Activated CD4-positive, CD25-positive, alpha-beta regulatory T cell treated with anti-CD3 and anti-CD28 coated beads, Interleukin-2, amount 50 U/mL, for 72 hours (primary cell): ENCODE results near the gene CLEC1B.
"Not testable (repeated sequence)": the region's sequence is repeated elsewhere in the genome, so short reads cannot be mapped to it uniquely, and the experiment has no call there.

Experiments used
- DNase-seq: peaks from one replicate; pipeline ENCODE4 v3.0.0; 2021

Gene CLEC1B

DNA sequence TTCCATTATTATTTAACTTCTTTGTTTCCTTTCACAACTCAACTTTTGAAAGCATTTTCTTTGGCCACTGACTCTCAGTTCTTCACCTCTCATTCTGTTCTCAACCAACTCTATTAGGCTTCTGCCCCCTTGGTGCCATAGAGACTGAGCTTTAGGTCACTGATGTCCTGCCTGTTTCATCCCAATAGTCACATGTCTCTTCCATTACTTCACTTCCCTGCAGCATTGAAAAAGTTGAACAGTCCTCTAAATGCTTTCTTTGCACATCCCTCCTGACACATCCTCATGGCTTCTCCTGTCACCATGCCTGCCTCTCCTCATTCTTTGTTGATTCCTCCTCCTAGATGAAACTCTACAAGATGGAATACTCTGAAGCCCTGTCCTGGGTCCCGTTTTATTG is 25.0 kb downstream of the CLEC1B start:
- no peak for DNase-seq

- no peak for DNase-seq
These were observed 27.7 kb downstream of the CLEC1B start, which contains the start of gene CLEC12A for GRCh38 chr12:9971181-9971580. TSS of gene CLEC12A (plus strand) at chr12:9971409. CDS start at chr12:9971597, 188 bp downstream.

GRCh38 chr12:9969673-9970072 is 29.2 kb downstream of the CLEC1B start:
- DNase-seq: no peak

- no peak for DNase-seq
These were observed 37.0 kb downstream of the CLEC1B start for GRCh38 chr12:9961901-9962300.

DNA sequence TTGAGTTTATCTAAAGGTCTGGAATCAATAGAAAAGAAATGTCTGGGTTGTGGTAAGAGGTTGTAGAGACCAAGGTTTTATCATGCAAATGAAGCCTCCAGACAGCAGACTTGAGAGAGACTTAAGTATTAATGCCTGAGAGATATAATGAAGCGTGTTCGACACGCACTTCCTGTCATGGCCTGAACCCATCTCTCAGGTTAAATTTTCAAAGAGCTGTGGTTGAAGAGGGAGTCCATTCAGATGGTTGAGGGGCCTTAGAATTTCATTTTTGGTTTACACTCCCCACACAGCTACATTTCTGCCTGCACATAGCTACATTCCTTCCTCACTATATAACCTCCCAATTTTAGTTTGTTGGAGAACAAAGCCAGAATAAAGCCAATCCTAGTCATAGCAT is 37.8 kb downstream of the CLEC1B start:
- DNase-seq: no peak

DNA sequence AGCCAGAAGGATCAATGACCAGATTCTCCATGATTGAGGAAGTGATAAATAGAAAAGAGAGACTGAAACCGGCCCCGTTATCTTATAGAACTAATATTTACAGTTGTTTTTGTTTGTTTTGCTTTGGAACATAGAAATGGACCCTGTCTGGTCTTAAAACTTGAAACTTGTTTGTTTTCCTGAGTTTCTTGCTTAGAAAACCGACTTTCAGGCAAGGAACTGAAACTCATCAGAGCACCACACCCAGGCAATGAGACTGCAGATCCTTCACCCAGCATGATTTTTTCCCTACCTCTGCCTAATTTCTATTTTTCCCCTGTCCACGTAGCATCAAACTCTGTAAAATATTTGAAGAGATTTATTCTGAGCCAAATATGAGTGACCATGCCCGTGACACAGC is 38.3 kb downstream of the CLEC1B start:
- DNase-seq: no peak

DNA sequence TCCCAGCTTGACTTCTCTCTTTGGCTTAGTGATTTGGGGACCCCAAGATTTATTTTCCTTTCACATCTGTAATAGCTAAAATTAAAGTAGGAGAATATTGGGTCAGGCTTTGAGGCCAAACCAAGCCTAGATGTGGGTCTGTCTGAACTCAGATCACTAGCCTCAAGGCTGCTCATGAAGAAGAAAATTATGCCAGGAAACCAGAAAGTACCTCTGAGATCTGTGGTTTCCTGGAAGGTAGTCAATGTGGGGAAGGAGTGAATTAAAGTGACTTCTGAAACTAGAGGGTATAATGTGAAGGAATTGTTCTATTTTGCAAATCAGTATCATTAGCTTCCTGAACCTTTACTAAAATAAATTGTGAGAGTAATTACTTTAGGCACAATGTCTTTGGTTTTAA is 41.1 kb downstream of the CLEC1B start:
- no peak for DNase-seq

GRCh38 chr12:9952954-9953729 is 45.8 kb downstream of the CLEC1B start:
- DNase-seq: not testable (repeated sequence)

- DNase-seq: no peak
These were observed 47.8 kb downstream of the CLEC1B start for GRCh38 chr12:9951026-9951675.

DNA sequence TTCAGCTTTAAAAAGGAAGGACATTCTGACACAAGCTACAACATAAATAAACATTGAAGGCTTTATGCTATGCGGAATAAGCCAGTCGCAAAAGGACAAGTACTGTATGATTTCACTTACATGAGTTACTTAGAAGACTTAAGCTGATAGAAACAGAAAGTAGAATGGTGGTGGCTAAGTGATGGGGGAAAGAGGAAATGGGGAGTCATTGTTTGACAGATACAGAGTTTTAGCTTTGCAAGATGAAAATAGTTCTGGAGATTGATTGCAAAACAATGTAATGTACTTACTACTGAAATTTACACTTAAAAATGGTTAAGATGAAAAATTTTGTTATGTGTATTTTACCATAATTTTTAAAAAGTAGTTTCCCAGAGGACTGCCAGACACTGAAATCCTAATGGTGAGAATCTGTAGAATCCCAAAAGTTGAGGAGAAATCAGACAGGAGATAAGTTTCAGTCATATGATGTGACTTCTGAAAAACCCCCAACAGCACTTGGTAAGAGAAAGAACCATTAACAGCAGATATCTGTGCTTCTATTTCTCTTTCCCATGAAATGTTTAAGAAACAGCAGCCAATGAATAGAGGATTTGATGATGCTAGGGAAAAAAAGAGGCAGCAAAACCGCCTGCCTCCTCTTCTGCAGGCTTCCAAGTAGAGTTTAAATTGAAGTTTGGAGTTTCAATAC is 50.2 kb downstream of the CLEC1B start:
- DNase-seq: no peak

GRCh38 chr12:9947674-9948073 is 51.2 kb downstream of the CLEC1B start:
- DNase-seq: no peak

GRCh38 chr12:9944391-9944790 is 54.5 kb downstream of the CLEC1B start:
- no peak for DNase-seq

DNA sequence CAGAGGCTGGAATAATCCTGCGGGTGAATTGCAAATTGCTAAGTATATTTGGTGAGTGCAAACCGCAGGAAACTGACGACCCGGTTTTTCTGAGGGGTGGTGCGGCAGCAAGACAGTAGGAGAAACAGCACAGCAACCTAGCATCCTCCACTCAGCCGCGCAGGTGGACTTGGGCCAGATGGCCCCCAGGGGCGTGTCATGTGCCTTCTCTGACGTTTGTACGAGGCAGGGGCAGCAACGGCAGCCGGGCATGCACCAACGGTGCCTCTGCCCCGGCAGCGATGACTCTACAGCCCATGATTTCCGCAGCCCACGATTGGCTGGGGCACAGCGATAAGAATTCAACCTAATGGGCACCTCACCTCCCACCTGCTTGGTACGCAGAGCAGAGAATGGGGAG is 55.7 kb downstream of the CLEC1B start:
- no peak for DNase-seq
